H1 (cell line): Measurements from ENCODE around the gene GSTO1. TPM values are rescaled to one million over a fixed set of nuclear protein-coding genes. Genes with fewer than 3 reads are reported as not detected.

Experiments used
- CTCF ChIA-PET: fragments of 300-600 bp; sonication (Branson Sonifier 250); formaldehyde crosslinking; loops from one replicate; lab custom pipeline; 2021; ENCODE audit not compliant: partially characterized antibody; lab: Charles Lee
- POLR2A ChIA-PET: fragments of 300-600 bp; sonication (Branson Sonifier 250); formaldehyde crosslinking; loops from one replicate; lab custom pipeline; 2021; ENCODE audit warnings: inconsistent platforms; ENCODE audit not compliant: partially characterized antibody; lab: Charles Lee
- DNase-seq, 2 experiments: peaks; one replicate each; pipeline versions ENCODE4 v3.0.0 to v3.0.0-alpha.2; 2010 to 2022; ENCODE audit warnings: low spot score in 2 of 2, low read depth in 1 of 2, mixed read lengths in 1 of 2
- FAIRE-seq: peaks from 2 replicates; lab custom pipeline; 2011; peaks lifted over from hg19 to GRCh38; lab: Jason Lieb, UNC
- H2AFZ ChIP-seq: 2 replicates; pipeline ENCODE4 v1.8.1; 2012; ENCODE audit warnings: low read length, inconsistent platforms
- H2AK5ac ChIP-seq: 2 replicates; pipeline ENCODE4 v1.6.1; 2013; ENCODE audit warnings: low read depth, low read length
- H2BK120ac ChIP-seq: replicated peaks from 2 replicates; pipeline ENCODE3; 2013; ENCODE audit warnings: low read depth, low read length, inconsistent platforms
- H2BK12ac ChIP-seq: 2 replicates; pipeline ENCODE4 v1.6.1; 2013; ENCODE audit warnings: low read depth, low read length
- H2BK15ac ChIP-seq: 2 replicates; pipeline ENCODE4 v1.6.1; 2013; ENCODE audit warnings: low read length
- H2BK20ac ChIP-seq: 2 replicates; pipeline ENCODE4 v1.6.1; 2013; ENCODE audit warnings: low read length
- H2BK5ac ChIP-seq: 2 replicates; pipeline ENCODE4 v1.6.1; 2013; ENCODE audit warnings: low read depth, low read length
- H3K14ac ChIP-seq: 2 replicates; pipeline ENCODE4 v1.6.1; 2013; ENCODE audit warnings: inconsistent platforms; ENCODE audit not compliant: insufficient read length
- H3K18ac ChIP-seq: 2 replicates; pipeline ENCODE4 v1.6.1; 2013; ENCODE audit warnings: low read length; ENCODE audit errors: extremely low read depth
- H3K23ac ChIP-seq: 2 replicates; pipeline ENCODE4 v1.6.1; 2013; ENCODE audit warnings: inconsistent platforms; ENCODE audit not compliant: insufficient read length
- H3K23me2 ChIP-seq: 2 replicates; pipeline ENCODE4 v1.6.1; 2013; ENCODE audit warnings: low read depth, low read length
- H3K27ac ChIP-seq: 2 replicates; pipeline ENCODE4 v1.6.1; 2011; ENCODE audit warnings: low read depth, low read length, inconsistent platforms
- H3K27me3 ChIP-seq, 4 experiments: replicated peaks in 1 of 4; 1 replicate in 1 of 4; 2 replicates in 3 of 4; pipeline versions ENCODE4 v1.6.1 to v1.8.1; 2011 to 2013; ENCODE audit warnings: low read length in 3 of 4, mild to moderate bottlenecking in 3 of 4, inconsistent platforms in 2 of 4, mixed read lengths in 2 of 4, moderate library complexity in 1 of 4; ENCODE audit not compliant: control insufficient read depth in 3 of 4, insufficient read depth in 3 of 4; ENCODE audit errors: extremely low read depth in 1 of 4
- H3K36me3 ChIP-seq, 4 experiments: 2 replicates each; pipeline versions ENCODE4 v1.6.1 to v1.8.1; 2011 to 2013; ENCODE audit warnings: mild to moderate bottlenecking in 4 of 4, low read length in 3 of 4, moderate library complexity in 2 of 4, control low read depth in 1 of 4, inconsistent platforms in 1 of 4; ENCODE audit not compliant: insufficient read depth in 4 of 4, control insufficient read depth in 2 of 4
- H3K4ac ChIP-seq: replicated peaks from 2 replicates; pipeline ENCODE3; 2013; ENCODE audit warnings: low read length, low read depth, mixed read lengths, inconsistent platforms; ENCODE audit not compliant: insufficient read length
- H3K4me1 ChIP-seq, 4 experiments: replicated peaks in 1 of 4; 1 replicate in 1 of 4; 2 replicates in 3 of 4; pipeline versions ENCODE4 v1.6.1 to v1.8.1; 2011 to 2013; ENCODE audit warnings: low read length in 3 of 4, inconsistent platforms in 2 of 4, mixed read lengths in 1 of 4; ENCODE audit not compliant: insufficient read depth in 4 of 4, control insufficient read depth in 3 of 4
- H3K4me2 ChIP-seq, 2 experiments: 2 replicates each; pipeline versions ENCODE4 v1.6.1 to v1.8.1; 2011 to 2013; ENCODE audit warnings: low read depth in 2 of 2, low read length in 2 of 2, control low read depth in 1 of 2, inconsistent platforms in 1 of 2, mild to moderate bottlenecking in 1 of 2; ENCODE audit not compliant: insufficient read depth in 1 of 2
- H3K4me3 ChIP-seq, 4 experiments: fragments of 200-600, 300-600 bp in 1 of 4; sonication (generic), shearing (Covaris generic), sonication (Bioruptor Twin) in 1 of 4; 2 replicates each; pipeline versions ENCODE4 v1.5.1 to v1.8.1; 2011 to 2016; ENCODE audit warnings: low read length in 4 of 4, low read depth in 3 of 4, control low read depth in 2 of 4, inconsistent platforms in 2 of 4, mild to moderate bottlenecking in 2 of 4, mixed read lengths in 1 of 4, moderate library complexity in 1 of 4; ENCODE audit not compliant: insufficient read depth in 2 of 4; ENCODE audit errors: extremely low read depth in 1 of 4
- H3K56ac ChIP-seq: replicated peaks from 2 replicates; pipeline ENCODE3; 2013; ENCODE audit warnings: low read depth, mild to moderate bottlenecking, mixed read lengths, low read length, inconsistent platforms; ENCODE audit not compliant: insufficient read length
- H3K79me1 ChIP-seq: 2 replicates; pipeline ENCODE4 v1.6.1; 2013; ENCODE audit warnings: low read depth, low read length, control low read depth
- H3K79me2 ChIP-seq, 2 experiments: 2 replicates each; pipeline versions ENCODE4 v1.6.1 to v1.8.1; 2012 to 2013; ENCODE audit warnings: low read length in 2 of 2, mild to moderate bottlenecking in 2 of 2, inconsistent platforms in 1 of 2; ENCODE audit not compliant: insufficient read depth in 2 of 2, control insufficient read depth in 1 of 2
- H3K9ac ChIP-seq, 4 experiments: replicated peaks in 1 of 4; 1 replicate in 1 of 4; 2 replicates in 3 of 4; pipeline versions ENCODE4 v1.6.1 to v1.8.1; 2011 to 2013; ENCODE audit warnings: low read depth in 3 of 4, low read length in 3 of 4, control low read depth in 2 of 4, mild to moderate bottlenecking in 2 of 4, moderate library complexity in 2 of 4, inconsistent platforms in 1 of 4; ENCODE audit errors: extremely low read depth in 1 of 4
- H3K9me3 ChIP-seq, 2 experiments: 2 replicates each; pipeline versions ENCODE4 v1.6.1 to v1.8.1; 2012 to 2013; ENCODE audit warnings: mild to moderate bottlenecking in 2 of 2, moderate library complexity in 2 of 2, control low read depth in 1 of 2, inconsistent platforms in 1 of 2, low read depth in 1 of 2, low read length in 1 of 2, mixed read lengths in 1 of 2; ENCODE audit not compliant: insufficient read depth in 2 of 2
- H4K20me1 ChIP-seq, 2 experiments: replicated peaks in 1 of 2; 2 replicates each; pipeline versions ENCODE3 to v1.8.1; 2011 to 2013; ENCODE audit warnings: inconsistent platforms in 2 of 2, low read length in 2 of 2, mild to moderate bottlenecking in 1 of 2; ENCODE audit not compliant: insufficient read depth in 2 of 2, control insufficient read depth in 1 of 2
- H4K5ac ChIP-seq: 2 replicates; pipeline ENCODE4 v1.6.1; 2013; ENCODE audit warnings: low read length, low read depth, mixed read lengths, inconsistent platforms; ENCODE audit not compliant: insufficient read length
- H4K8ac ChIP-seq: 2 replicates; pipeline ENCODE4 v1.8.0; 2013; ENCODE audit warnings: mild to moderate bottlenecking, moderate library complexity, low read length, inconsistent platforms; ENCODE audit not compliant: insufficient read depth; ENCODE audit errors: extremely low read depth
- H4K91ac ChIP-seq: replicated peaks from 2 replicates; pipeline ENCODE3; 2013; ENCODE audit warnings: low read length, mixed read lengths, inconsistent platforms; ENCODE audit not compliant: insufficient read length
- NRF1 ChIP-seq: IDR thresholded peaks from 2 replicates; pipeline ENCODE4 v1.6.1; 2011; ENCODE audit warnings: mild to moderate bottlenecking, low read depth, low read length, improper control_type of control experiment
- TEAD4 ChIP-seq: IDR thresholded peaks from 2 replicates; pipeline ENCODE4 v1.6.1; 2012; ENCODE audit warnings: low read depth, low read length, inconsistent platforms, mixed read lengths
- WGBS, 2 experiments: shearing (Covaris generic) in 1 of 2; methylation state at CpG; one replicate each; pipeline versions ENCODE4 v1.1.6 to v1.1.7; 2013 to 2015; ENCODE audit warnings: low lambda C conversion rate in 2 of 2, mixed read lengths in 2 of 2, inconsistent platforms in 1 of 2, low coverage in 1 of 2, missing lambda C conversion rate in 1 of 2; ENCODE audit not compliant: insufficient replicate concordance in 2 of 2, insufficient coverage in 1 of 2, insufficient read length in 1 of 2; ENCODE audit errors: extremely low coverage in 1 of 2, missing lambda C conversion rate in 1 of 2; 5-methylcytosine and 5-hydroxymethylcytosine counted together
- polyA plus RNA-seq, 7 experiments: library from polyadenylated mRNA; depleted of rRNA in 3 of 7; stranded (reverse) in 5 of 7; unstranded in 2 of 7; fragments of >200 nt in 5 of 7; fragments of 200-250 nt in 2 of 7; gene quantifications; 1 replicate in 5 of 7; 2 replicates in 1 of 7; 4 replicates in 1 of 7; pipeline versions ENCODE4 v1.2.1 to v1.2.3, GENCODE V29; 2011 to 2013; ENCODE audit warnings: missing spikeins in 2 of 7, mixed read lengths in 2 of 7
- total RNA-seq: library from RNA; stranded (reverse); fragmentation: NEBNext Ultra II Directional; extraction: Animal tissue kit (Norgen Biotek cat#: 25700); gene quantifications from 2 replicates; pipeline ENCODE4 v1.2.1, GENCODE V29; 2021

Gene GSTO1
- total and polyA plus RNA-seq, 2 of the 8 experiments (the other 6 are each of a cell fraction or from before 2014, with no cell fraction given) = 22.4 to 32.5 TPM

- peaks cover 9% of the 10 kb centered on the region for H3K23me2 ChIP-seq
- H3K4ac ChIP-seq = no peak overlapping the region
- H4K20me1 ChIP-seq = peaks cover 2 to 10% of the 10 kb centered on the region in 2 experiments
- H4K8ac ChIP-seq = no peak overlapping the region
- H3K27ac ChIP-seq = no peak overlapping the region
- FAIRE-seq (no peak), DNase-seq (no peak)
- H2BK120ac ChIP-seq = no peak overlapping the region
- no peaks in the 10 kb centered on the region; the same call in 1 of the 2 replicates for H3K79me1 ChIP-seq
- no peak overlapping the region for H3K23ac ChIP-seq
- H3K4me1 ChIP-seq = peaks cover 5 to 18% (median 16%) of the 10 kb centered on the region in 4 experiments
- H3K18ac ChIP-seq = no peak overlapping the region
- TF ChIP-seq TEAD4 (no peak), NRF1 (no peak)
- no peak overlapping the region for H3K56ac ChIP-seq
- H4K5ac ChIP-seq = no peak overlapping the region
- no peaks in the 10 kb centered on the region; a peak in 1 of 4 replicates for H3K79me2 ChIP-seq
- H2BK15ac ChIP-seq = no peak overlapping the region
- no peak overlapping the region for H2AK5ac ChIP-seq
- H3K36me3 ChIP-seq = peaks cover 0 to 11% (median 4%) of the 10 kb centered on the region in 4 experiments; a peak in 4 of 8 replicates
- CTCF ChIA-PET = interaction anchor here (0.6 to 3.1 kb wide), 6 partner anchors 16 to 274 kb away, joined by 3 to 14 read pairs (median 5); no protein-coding TSS in a partner anchor
- H3K4me3 ChIP-seq = no peak overlapping the region
- H2BK20ac ChIP-seq = no peak overlapping the region
- no peaks in the 10 kb centered on the region for H3K9me3 ChIP-seq
- H2BK5ac ChIP-seq = no peak overlapping the region
- POLR2A ChIA-PET = interaction anchor here (4.6 to 7.7 kb wide), 2 partner anchors 12 to 17 kb away, joined by 20 to 81 read pairs; partner anchors contain the start of gene GSTO2
- H3K4me2 ChIP-seq = no peak overlapping the region
- peaks cover 0 to 9% (median 5%) of the 10 kb centered on the region in 4 experiments; a peak in 5 of 7 replicates for H3K27me3 ChIP-seq
- no peak overlapping the region for H3K9ac ChIP-seq
- H2AFZ ChIP-seq = no peak overlapping the region
- no peak overlapping the region for H2BK12ac ChIP-seq
- 95% methylated on average over 5 of the region's 5 CpGs; no CpG with 5 or more reads in 1 of the 2 experiments for WGBS, 2 experiments
- no peak overlapping the region for H4K91ac ChIP-seq
- H3K14ac ChIP-seq = no peak overlapping the region
Measured at GRCh38 chr10:104257235-104257634, 2.5 kb downstream of the GSTO1 start.
